Measurements from ENCODE around the gene RPS6KA3. TPM values are rescaled to one million over a fixed set of nuclear protein-coding genes. Genes with fewer than 3 reads are reported as not detected.

Gene RPS6KA3
- total and polyA plus RNA-seq, 2 of the 8 experiments (the other 6 are each of a cell fraction or from before 2014, with no cell fraction given) = 7.1 to 13.0 TPM

DNA sequence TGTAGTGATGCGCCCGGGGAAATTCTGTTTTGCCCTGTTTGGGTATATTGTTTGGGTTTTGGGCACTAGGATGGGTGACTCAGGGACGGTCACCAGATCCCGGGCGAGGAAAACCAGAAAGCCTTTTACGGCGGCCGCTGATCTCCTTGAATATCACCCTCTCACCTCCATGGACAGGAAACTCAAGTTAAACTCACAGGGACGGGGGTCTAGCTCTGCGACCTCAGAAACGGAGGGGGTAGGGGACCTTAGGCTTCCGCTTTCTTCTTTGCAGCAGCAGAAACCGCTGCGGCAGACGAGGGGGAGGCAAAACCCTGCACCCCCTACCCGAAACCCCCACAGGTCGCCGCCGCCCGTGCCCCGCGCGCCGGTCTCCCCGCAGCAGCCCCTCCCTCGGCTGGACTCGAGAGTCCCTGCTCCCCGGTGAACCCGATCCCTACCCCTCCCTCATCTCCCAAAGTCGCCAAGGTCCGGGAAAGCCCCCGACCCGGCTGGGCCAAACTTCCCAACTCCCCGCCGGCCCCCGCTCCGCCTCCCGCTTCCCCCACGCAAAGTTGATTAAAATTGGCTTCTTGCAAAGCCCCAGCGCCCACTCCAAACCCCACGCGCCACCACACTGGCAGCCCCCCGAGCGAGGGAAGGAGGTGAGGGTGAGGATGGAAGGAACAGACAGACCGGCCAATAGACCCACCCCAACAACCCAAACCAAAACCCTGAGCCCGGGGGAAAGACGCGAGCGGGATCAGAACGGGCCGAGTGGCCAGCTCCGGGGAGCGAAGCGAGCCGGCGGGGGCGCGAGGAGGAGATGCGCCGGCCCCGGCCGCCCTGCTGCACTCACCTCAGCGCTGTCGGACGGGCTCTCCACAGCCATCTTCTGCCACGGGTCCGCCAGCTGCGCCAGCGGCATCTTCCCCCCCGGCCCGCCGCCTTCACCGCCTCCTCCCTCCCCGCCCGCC, 705 bp downstream of the RPS6KA3 start:
- peak overlapping the region; percentile 72 to 97 for H3K4me2 ChIP-seq (ENCODE audit: insufficient read depth in 1 of 2, low read depth in 2 of 2, low read length in 2 of 2)
- H3K4me3 ChIP-seq (ENCODE audit: extremely low read depth in 1 of 4, insufficient read depth in 2 of 4, low read depth in 3 of 4, low read length in 4 of 4) = peak overlapping the region; percentile 61 to 83 (median 72)
- H4K20me1 ChIP-seq (replicated peaks in 1 of 2; ENCODE audit: control insufficient read depth in 1 of 2, insufficient read depth in 2 of 2, low read length in 2 of 2) = peaks cover 3 to 6% of the 10 kb centered on the region in 2 experiments
- peak overlapping the region in 3 of 4 experiments; percentile 43 to 89 (median 44); a peak in 5 of 7 replicates for H3K9ac ChIP-seq (replicated peaks in 1 of 4; ENCODE audit: extremely low read depth in 1 of 4, low read depth in 3 of 4, low read length in 3 of 4)
- no peaks in the 10 kb centered on the region for H3K36me3 ChIP-seq (ENCODE audit: control insufficient read depth in 2 of 4, insufficient read depth in 4 of 4, low read length in 3 of 4)
- H3K23me2 ChIP-seq (ENCODE audit: low read depth, low read length) = peaks cover 3% of the 10 kb centered on the region; the same call in 1 of the 2 replicates
- H2BK120ac ChIP-seq (replicated peaks; ENCODE audit: low read depth, low read length) = no peak overlapping the region
- H3K56ac ChIP-seq (replicated peaks; ENCODE audit: insufficient read length, low read depth, low read length) = no peak overlapping the region
- H2BK12ac ChIP-seq (ENCODE audit: low read depth, low read length) = no peak overlapping the region
- no peaks in the 10 kb centered on the region; the same call in 1 of the 2 replicates for H3K79me1 ChIP-seq (ENCODE audit: low read depth, low read length)
- H2BK20ac ChIP-seq (ENCODE audit: low read length) = no peak overlapping the region
- DNase-seq (ENCODE audit: low read depth in 1 of 2, low spot score in 2 of 2) = peak in 1 of 2 experiments; percentile 45
- no peak overlapping the region for H4K5ac ChIP-seq (ENCODE audit: insufficient read length, low read depth, low read length)
- ChIA-PET POLR2A (ENCODE audit: partially characterized antibody) (no interaction called here), CTCF (ENCODE audit: partially characterized antibody) (no interaction called here)
- H2AK5ac ChIP-seq (ENCODE audit: low read depth, low read length) = no peak overlapping the region
- H3K9me3 ChIP-seq (ENCODE audit: insufficient read depth in 2 of 2, low read depth in 1 of 2, low read length in 1 of 2) = no peaks in the 10 kb centered on the region
- no peak overlapping the region for H2AFZ ChIP-seq (ENCODE audit: low read length)
- H3K23ac ChIP-seq (ENCODE audit: insufficient read length) = no peak overlapping the region
- H3K27ac ChIP-seq (ENCODE audit: low read depth, low read length) = no peak overlapping the region
- H4K91ac ChIP-seq (replicated peaks; ENCODE audit: insufficient read length, low read length) = no peak overlapping the region
- TF ChIP-seq MAFK (IDR thresholded peaks at IDR 0.05; ENCODE audit: low read depth, low read length) (no peak), HDAC2 (IDR thresholded peaks at IDR 0.05; ENCODE audit: borderline replicate concordance in 1 of 2, low read depth in 2 of 2, low read length in 2 of 2) (no peak), SUZ12 (IDR thresholded peaks at IDR 0.05; ENCODE audit: low read length) (no peak), ASH2L (IDR thresholded peaks at IDR 0.05; ENCODE audit: low read length) (peak; percentile 3)
- peaks cover 0 to 4% (median 0%) of the 10 kb centered on the region in 4 experiments; a peak in 3 of 7 replicates for H3K4me1 ChIP-seq (replicated peaks in 1 of 4; ENCODE audit: control insufficient read depth in 3 of 4, insufficient read depth in 4 of 4, low read length in 3 of 4)
- H3K79me2 ChIP-seq (ENCODE audit: control insufficient read depth in 1 of 2, insufficient read depth in 2 of 2, low read length in 2 of 2) = peaks cover 0 to 38% of the 10 kb centered on the region in 2 experiments; a peak in 2 of 4 replicates
- no peak overlapping the region for H3K18ac ChIP-seq (ENCODE audit: extremely low read depth, low read length)
- no peak overlapping the region for H2BK15ac ChIP-seq (ENCODE audit: low read length)
- H3K4ac ChIP-seq (replicated peaks; ENCODE audit: insufficient read length, low read depth, low read length) = no peak overlapping the region
- no peak overlapping the region for H2BK5ac ChIP-seq (ENCODE audit: low read depth, low read length)
- H3K14ac ChIP-seq (ENCODE audit: insufficient read length) = no peak overlapping the region
- H3K27me3 ChIP-seq (replicated peaks in 1 of 4; ENCODE audit: control insufficient read depth in 3 of 4, extremely low read depth in 1 of 4, insufficient read depth in 3 of 4, low read length in 3 of 4) = peaks cover 4 to 17% (median 13%) of the 10 kb centered on the region in 4 experiments
- FAIRE-seq = no peak
- H4K8ac ChIP-seq (ENCODE audit: extremely low read depth, insufficient read depth, low read length) = peak overlapping the region; percentile 68; the same call in 1 of the 2 replicates
- WGBS, 2 experiments (ENCODE audit: extremely low coverage in 1 of 2, insufficient coverage in 1 of 2, insufficient read length in 1 of 2, insufficient replicate concordance in 2 of 2, low coverage in 1 of 2, low lambda C conversion rate in 2 of 2, missing lambda C conversion rate in 1 of 2) = 0% methylated on average over 3 of the region's 75 CpGs; no CpG with 5 or more reads in 1 of the 2 experiments
